ENCODE results near the gene GBA2. TPM values are rescaled to one million over a fixed set of nuclear protein-coding genes. Genes with fewer than 3 reads are reported as not detected.

The GBA2 gene
- total RNA-seq, 1 donor from 2014 or later = 84.7 TPM

DNA sequence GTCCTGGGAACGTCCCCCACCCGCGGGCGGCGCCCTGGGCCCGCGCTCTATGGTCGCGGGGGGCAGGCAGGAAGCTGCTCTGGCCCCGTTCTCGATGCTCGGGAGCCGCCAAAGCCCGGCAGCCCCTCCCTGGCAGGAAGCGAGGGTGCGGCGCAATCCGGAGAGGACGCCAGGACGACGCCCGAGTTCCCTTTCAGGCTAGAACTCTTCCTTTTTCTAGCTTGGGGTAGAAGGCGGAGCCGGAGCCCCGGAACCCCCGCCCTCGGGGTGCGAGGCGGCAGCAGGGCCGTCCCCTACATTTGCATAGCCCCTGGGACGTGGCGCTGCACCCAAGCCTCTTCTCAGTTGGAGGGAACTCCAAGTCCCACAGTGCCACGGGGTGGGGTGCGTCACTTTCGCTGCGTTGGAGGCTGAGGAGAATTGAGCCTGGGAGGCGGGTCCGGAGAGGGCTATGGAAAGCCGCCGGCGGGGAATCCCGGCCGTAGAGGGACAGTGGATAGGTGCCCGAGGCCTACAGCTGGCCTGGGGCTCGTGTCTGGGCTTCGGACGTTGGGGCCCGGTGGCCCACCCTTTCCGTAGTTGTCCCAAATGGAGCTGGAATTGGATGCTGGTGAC is 16.7 kb downstream of the GBA2 start, which contains the start of the genes CREB3 and TLN1:
Gene CREB3 (plus strand): TSS at position 482 of the 615 bp plus-strand sequence. CDS start 107 bp downstream, at position 589.
Gene TLN1 (minus strand): TSS at position 11 of the 615 bp plus-strand sequence. CDS start 6,501 bp downstream, outside the sequence.
- DNase-seq (ENCODE audit: low spot score in 2 of 2, unreplicated experiment in 2 of 2) = peak; percentile 89 to 97
- H3K4me1 Mint-ChIP-seq = peaks cover 9% of the 10 kb centered on the region
- no peaks in the 10 kb centered on the region for H3K9me3 Mint-ChIP-seq
- peak within 1 kb of the TSS; percentile 99 for H3K27ac Mint-ChIP-seq
- peaks cover 3% of the 10 kb centered on the region for H3K36me3 Mint-ChIP-seq
- peak within 1 kb of the TSS; percentile 84 for H3K4me3 Mint-ChIP-seq
- TF ChIP-seq, protein P1, sequence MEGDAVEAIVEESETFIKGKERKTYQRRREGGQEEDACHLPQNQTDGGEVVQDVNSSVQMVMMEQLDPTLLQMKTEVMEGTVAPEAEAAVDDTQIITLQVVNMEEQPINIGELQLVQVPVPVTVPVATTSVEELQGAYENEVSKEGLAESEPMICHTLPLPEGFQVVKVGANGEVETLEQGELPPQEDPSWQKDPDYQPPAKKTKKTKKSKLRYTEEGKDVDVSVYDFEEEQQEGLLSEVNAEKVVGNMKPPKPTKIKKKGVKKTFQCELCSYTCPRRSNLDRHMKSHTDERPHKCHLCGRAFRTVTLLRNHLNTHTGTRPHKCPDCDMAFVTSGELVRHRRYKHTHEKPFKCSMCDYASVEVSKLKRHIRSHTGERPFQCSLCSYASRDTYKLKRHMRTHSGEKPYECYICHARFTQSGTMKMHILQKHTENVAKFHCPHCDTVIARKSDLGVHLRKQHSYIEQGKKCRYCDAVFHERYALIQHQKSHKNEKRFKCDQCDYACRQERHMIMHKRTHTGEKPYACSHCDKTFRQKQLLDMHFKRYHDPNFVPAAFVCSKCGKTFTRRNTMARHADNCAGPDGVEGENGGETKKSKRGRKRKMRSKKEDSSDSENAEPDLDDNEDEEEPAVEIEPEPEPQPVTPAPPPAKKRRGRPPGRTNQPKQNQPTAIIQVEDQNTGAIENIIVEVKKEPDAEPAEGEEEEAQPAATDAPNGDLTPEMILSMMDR (IDR thresholded peaks at IDR 0.05; ENCODE audit: unreplicated experiment) = no peak
- no peaks in the 10 kb centered on the region for H3K27me3 Mint-ChIP-seq (ENCODE audit: low read depth)

DNA sequence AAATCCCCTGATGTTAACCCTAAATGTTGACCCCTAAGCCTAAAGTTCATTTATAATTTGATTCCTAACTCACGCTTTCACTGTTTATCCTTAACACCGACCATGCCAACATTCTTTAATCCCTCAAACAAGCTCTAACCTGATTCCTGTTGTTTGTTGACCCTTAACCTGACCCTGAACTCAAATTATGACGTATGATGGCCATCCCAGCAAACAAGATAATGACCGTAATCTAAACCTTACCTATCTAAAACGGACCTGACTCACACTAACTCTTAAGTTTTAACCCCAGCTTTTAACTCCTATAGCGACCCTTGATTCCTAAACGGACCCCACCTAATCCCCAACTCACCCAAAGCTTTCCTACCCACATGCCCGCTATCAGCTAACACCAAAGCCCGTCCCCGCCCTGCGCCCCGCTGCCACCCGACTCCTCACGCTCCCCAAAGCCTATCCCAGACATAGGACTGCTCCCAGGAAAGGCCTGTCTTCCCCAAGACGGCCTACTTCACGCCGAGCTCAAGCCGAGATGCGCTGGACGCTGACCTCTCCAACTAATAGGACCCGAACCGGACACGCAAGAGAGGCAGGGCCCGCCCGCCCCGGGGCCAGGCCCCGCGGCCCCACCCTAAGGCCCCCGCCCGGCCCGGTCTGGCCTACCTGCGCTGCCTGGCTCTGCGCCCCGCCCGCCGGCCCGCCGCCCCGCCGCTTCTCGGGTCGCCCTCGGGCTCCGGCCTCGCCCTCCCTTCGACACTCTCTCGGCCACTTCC is 17.4 kb downstream of the GBA2 start:
- Mint-ChIP-seq H3K27me3 (ENCODE audit: low read depth) (no peaks in the 10 kb centered on the region), H3K27ac (peak overlapping the region; percentile 99), H3K9me3 (no peaks in the 10 kb centered on the region), H3K4me1 (peaks cover 9% of the 10 kb centered on the region), H3K36me3 (peaks cover 3% of the 10 kb centered on the region), H3K4me3 (peak overlapping the region; percentile 84)
- TF ChIP-seq, protein P1 (IDR thresholded peaks at IDR 0.05; ENCODE audit: unreplicated experiment) = no peak
- peak in 1 of 2 experiments; percentile 66 for DNase-seq (ENCODE audit: low spot score in 2 of 2, unreplicated experiment in 2 of 2)

DNA sequence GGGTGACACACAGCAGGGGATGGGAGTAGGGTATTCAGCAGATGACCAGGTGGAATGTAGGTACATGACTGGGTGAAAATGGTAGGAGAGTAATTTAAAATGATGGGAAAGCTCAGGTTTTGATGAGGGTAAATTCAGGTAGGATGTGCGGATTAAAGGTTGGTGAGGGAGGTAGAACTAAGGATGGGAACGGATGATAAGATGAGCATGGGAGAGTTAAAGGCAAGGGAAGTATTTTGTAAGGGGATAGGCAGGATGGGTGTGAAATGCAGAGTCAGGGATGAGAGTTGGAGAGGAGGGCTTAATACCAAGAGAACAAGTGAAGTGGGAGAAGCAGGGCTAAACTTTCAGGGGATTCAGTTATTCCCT is 18.6 kb downstream of the GBA2 start:
- Mint-ChIP-seq H3K27ac (peak overlapping the region; percentile 95), H3K27me3 (ENCODE audit: low read depth) (no peaks in the 10 kb centered on the region), H3K4me3 (peak overlapping the region; percentile 84), H3K4me1 (peaks cover 9% of the 10 kb centered on the region), H3K36me3 (peaks cover 7% of the 10 kb centered on the region), H3K9me3 (no peaks in the 10 kb centered on the region)
- DNase-seq (ENCODE audit: low spot score in 2 of 2, unreplicated experiment in 2 of 2) = no peak
- TF ChIP-seq, protein P1 (IDR thresholded peaks at IDR 0.05; ENCODE audit: unreplicated experiment) = no peak

DNA sequence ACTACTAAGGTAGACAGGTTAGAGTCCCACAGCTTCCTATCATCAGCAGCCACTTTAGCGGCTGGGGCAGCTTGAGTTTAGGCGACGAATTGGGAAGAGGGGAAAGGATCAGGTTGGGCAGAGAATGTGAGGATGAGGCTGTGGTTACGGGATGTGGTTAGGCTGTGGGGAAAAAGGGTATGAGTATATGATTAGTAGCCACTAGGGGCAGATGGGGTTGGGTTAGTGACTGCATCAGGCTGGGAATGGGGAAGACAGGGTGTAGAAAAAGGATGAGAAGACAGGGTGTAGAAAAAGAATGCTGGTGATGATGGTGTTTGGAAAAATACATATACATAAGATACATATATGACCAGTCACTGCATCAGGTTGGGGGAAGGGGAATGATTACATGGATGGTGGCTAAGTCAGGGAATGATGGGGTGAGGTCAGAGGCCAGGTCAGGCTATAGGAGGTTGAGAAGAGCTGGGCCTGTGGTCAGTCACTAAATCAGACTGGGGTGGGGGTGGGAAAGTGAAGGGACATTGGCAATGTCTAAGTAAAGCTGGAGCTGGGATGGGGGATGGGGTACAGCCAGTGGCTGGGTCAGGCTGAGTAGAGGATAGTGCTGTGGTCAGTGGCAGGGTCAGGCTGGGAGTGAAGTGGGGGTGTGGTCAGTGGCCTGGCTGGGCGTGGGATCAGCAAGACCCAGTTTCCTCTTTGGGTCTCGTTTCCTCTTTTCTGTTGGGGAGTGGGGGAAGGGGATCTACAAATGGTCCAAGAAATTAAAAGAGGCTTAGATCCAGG is 19.1 kb downstream of the GBA2 start:
- H3K4me3 Mint-ChIP-seq = peak overlapping the region; percentile 84
- no peaks in the 10 kb centered on the region for H3K27me3 Mint-ChIP-seq (ENCODE audit: low read depth)
- H3K4me1 Mint-ChIP-seq = peaks cover 9% of the 10 kb centered on the region
- peaks cover 7% of the 10 kb centered on the region for H3K36me3 Mint-ChIP-seq
- TF ChIP-seq, protein P1 (IDR thresholded peaks at IDR 0.05; ENCODE audit: unreplicated experiment) = peak; percentile 45
- H3K9me3 Mint-ChIP-seq = no peaks in the 10 kb centered on the region
- H3K27ac Mint-ChIP-seq = peak overlapping the region; percentile 95
- DNase-seq (ENCODE audit: low spot score in 2 of 2, unreplicated experiment in 2 of 2) = no peak

DNA sequence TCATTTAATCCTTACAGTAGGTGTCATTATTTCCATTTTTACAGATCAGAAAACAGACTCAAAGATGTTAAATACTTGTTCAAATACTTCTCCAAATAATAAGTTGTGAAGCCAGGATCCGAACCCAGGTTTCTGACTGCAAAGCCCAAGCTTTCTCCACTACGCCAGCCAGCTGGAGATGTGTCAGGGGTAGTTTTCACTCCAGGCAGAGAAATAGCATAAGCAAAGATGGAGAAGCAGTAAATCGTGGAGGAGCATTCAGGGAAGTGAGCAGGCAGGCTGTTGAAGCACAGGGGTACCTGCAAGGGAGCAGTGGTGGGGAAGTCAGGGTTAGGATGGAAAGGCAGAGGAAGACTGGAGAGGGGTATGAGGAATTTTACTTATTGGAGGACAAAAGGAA is 19.9 kb downstream of the GBA2 start:
- Mint-ChIP-seq H3K4me1 (peaks cover 9% of the 10 kb centered on the region), H3K9me3 (no peaks in the 10 kb centered on the region), H3K4me3 (no peak overlapping the region), H3K27me3 (ENCODE audit: low read depth) (no peaks in the 10 kb centered on the region), H3K36me3 (peaks cover 14% of the 10 kb centered on the region), H3K27ac (no peak overlapping the region)
- no peak for DNase-seq (ENCODE audit: low spot score in 2 of 2, unreplicated experiment in 2 of 2)
- TF ChIP-seq, protein P1 (IDR thresholded peaks at IDR 0.05; ENCODE audit: unreplicated experiment) = no peak

Measured in mesothelial cell of epicardium (in vitro differentiated cells).